ENCODE results near the gene TTLL5.

TTLL5 gene

DNA sequence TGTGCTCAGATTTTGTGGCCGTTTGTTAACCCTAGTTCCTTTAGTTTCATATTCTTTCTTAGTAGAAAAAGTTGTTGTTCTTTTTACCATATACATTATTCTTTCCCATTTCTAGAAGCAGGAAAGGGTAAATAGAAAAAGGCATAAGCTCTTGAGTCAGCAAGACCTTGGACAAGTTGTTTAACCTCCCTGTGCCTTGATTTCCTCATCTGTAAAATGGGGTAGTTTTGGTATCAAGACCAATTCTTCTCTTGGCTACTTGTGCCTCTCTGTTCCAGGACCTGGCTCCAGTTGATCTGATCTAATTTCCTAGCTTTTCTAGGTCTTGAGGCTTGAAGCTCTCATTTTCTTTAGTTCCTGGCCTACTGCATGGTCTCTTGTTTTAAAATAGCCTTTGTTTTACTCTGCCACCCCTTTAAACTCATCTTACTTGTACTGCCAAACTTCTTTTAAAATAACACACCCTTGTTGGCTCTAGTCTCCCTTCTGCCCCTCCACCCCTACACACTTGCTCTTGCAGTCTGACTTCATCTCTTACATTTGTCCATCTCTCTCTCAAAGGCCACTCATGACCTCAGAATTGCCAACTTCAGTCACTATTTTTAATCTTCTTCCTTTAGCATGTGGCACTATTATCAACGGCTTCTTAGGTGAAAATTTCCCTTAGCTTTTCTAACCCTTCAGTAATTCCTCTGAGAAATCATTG lies 143.7 kb downstream of the TTLL5 start:
- DNase-seq = no peak

DNA sequence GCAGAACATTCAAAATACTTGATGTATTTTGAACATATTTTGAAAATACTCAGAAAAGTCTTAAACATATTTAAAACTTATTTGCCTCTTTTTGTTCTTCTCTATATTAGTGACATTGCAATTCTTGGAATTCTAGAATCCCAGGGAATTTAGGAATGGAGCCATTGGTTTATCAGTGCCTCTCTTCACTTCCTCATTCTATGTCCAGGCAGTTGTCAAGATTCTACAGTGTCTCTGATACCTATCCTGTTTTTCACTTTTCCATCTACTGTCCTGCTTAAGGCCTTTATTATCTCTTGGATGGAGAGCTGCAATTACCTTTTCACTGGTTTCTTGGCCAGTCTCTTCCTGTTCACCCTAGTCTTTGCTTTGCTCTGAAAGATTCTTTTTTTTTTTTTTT lies 144.6 kb downstream of the TTLL5 start:
- DNase-seq = no peak

DNA sequence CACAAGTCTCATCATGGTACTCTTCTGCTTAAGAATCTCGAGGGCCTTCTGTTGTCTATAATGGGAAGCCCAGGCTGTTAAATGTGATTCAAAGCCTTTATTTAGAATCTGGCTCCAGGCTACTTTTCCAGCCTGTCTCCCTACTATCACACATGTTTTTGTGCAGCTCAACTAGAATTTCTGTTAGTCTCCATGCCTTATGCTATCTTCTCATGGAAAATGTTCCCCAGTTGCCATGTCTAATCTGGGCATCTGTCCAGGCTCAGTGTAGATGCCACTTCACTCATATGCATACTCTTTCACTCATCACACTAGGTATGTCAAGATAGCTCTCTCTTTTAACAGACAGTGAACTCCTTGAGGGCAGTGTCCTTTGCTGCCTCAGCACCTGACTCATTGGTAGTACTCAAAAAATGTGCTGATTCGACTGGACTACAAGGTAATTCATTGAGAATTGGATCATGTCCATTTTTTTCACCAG lies 145.3 kb downstream of the TTLL5 start:
- no peak for DNase-seq

DNA sequence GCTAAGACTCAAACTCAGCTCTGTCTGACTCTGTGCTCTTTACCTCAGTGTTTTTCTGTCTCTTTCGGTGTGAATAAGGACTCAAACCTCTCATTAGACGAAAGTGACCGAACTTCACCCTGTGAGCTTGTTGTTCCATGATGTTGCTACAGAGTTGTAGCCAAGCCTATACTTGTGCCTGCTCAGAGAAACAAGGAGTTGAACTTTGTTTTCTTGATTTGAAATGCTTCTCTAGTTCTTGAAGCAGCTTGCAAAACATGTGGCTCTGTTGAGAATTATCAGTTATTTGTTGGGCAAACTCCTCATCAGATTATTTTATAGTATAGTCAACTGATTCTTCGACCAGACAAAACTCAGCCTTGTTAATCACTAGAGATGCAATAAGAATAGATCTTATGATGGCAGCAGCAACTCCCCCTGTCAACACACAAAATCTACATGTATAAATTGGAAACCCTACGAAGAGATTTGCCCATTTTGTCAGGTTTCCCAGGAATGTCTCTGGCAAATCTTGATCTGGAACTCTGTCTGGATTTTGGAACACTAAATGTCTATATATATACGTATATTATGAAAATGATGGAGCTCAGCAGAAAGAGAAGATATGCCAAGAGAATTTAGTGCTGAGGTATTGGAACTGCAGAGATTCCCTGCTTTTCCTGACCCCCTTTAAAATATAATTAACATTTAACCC lies 146.8 kb downstream of the TTLL5 start:
- DNase-seq = no peak

DNA sequence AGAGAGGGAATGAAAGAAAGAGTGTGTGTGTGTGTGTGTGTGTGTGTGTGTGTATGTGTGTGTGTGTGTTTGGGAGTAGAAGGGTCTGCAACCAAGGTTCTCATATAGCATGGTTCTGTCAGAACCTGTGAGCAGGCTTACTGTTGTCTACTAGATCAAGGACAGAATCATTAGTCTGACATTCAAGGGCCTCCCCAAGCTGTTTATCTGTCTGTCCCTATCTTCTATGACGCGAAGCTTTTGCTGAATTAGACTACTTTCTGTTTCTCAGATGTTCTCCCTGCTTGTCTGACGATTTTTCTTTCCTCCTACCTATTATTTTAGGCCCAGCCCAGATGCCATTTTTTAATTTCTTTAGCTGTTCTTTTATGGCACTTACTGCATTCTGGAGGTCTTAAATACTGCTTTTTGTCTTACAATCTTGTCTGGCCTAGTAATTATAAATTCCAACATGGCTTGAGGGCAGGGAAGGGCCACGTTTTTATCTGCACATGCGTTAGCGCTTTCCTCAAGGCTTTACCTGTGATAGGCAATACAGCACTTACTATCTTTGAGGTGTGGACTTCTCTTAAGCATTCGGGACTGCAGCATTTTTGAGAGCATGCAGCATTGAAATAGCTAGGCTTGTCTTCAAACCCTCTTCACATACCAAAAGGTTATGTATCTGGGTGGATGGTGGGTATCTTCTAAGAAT lies 150.2 kb downstream of the TTLL5 start:
- DNase-seq = no peak

DNA sequence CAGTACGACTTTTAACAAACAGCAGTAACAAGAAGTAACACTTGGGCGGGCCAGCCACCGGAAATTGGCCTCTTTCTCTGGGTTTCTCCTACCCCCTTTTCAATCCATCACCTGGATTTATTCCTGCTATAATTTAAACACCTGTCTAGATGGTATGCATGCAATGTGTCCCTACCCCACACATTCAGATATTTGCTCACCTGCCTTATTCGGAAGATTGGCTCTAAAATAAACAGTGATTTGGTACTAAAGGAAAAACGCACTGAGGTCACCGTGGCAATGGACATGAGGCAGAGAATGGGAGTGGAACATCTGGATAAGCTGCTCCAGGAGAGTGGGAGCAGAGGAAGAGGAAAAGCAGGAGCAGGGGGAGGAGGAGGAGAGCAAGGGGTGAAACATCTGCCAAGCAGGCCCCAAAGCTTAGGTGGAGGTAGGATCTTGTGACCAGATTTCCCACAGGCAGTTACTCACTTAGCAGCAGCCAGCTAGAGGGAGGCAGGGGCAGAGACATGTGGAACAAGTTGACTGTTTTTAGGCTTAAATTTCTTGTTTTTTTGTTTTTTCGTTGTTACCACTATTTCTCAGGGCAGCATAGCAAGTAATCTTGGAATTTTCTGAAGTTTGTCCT lies 150.9 kb downstream of the TTLL5 start:
- no peak for DNase-seq

DNA sequence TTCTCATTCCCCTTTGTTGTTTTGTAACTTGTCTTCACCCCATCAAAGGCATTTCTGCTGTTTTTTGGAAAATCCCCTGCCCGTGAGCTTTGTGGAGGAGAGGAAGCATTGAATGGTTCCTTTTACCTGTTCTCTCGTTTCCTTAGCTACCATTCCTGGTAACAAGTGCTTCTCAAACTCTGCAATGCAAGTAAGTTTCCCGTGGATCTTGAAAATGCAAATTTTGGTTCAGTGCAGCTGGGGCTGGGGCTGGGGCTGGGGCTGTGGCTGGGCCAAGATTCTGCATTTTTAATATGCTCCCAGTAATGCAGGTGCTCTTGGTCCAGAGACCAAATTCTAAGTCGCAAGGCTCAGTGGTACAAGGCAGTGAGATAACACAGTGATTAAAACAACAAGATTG lies 151.6 kb downstream of the TTLL5 start:
- no peak for DNase-seq

DNA sequence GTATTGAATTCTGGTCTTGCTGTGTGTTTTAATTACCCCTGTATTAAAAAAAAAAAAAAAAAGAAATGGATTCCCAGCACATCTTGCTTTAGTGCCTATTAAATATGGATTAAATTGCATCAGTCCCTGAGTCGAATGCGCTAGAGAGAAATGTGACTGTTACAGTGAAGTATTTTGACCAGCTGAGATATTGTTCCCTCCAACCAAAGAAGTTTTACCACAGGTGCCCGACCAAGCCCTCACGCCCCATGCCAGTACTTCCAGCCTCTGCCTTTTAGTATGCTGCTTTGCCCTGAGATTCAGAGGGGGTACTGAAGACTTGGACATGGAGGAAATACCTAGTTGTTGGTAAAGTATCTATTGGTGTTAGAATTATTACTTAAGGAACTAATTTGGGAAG lies 159.7 kb downstream of the TTLL5 start:
- DNase-seq = no peak

DNA sequence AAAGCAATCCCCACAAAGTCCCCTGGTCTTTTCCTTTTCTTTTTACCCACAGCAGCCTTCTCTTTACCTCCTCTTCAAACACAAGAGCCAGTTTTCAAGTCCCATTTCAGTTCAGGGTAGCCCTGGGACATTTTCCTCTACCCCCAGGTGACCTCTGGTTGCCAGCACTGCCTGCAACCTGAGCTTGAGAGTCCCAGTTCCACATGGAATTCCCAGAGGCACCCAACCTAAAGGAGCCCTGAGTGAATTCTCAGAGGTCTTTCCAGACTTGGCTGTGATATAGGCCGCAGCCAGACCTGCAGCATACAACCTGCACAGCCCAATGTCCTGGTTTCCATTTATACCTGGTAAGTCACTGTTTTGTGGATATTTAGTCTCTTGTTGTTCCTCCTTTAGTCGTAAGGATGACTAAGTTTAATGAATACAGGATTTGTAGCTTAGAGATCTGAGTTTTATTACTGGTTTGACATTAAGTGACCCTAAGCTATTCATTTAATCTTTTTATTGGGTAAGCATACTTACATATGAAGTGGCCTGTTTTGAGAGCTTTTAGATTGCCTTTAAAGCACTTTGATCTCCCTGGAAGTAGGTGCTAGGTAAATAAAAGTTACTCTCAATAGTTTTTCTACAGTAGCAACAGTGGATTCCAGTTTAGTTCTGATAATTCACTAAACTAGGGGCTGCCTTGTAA lies 160.9 kb downstream of the TTLL5 start:
- no peak for DNase-seq

DNA sequence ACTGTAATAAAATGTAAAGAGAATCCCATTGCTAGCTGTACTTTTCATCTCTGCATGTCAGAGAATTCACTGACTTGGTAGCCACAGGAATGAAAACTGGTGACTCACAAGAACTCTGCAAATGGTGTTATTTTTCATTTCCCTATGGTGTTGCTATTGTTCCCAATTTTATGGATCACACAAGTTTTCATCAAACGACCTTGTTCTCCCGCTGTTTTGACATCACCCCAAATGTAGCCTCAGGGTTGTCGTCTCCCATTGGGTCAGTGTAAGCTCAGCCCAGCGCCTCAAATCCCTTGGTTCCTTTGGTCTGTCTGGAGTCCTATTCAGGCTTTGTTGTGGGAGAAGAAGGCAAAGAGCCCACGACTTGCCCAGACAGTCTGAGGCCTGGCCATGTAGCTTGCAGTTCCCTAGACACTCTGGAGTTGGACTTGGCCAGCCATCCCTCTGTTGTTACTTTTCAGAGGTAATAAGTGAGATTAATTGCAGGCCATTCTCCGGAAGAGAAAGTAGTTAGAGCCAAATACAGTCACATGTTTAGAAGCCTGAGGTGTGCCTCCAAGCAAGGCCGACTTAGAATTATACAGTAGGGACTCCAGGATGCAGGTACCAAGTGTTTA lies 161.6 kb downstream of the TTLL5 start:
- no peak for DNase-seq

DNA sequence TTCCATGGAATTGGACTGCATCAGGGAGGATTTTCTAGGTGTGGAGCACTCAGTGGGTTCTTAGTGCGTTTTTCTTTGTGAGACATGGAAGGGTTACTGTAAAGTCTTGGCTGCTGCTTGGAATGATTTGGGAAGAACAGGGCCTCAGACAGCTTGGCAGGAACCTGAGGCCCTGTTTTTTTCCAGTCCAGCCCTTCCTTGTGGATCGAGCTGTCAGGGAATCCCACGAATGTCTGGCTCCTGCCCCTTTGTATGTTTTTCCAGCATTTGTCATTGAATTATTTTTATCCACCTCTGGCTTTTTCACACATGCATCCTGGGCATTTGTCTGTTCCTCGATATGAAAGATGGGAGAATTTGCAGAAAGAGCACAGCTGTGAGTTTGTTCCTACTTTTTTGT lies 162.3 kb downstream of the TTLL5 start:
- DNase-seq = no peak

DNA sequence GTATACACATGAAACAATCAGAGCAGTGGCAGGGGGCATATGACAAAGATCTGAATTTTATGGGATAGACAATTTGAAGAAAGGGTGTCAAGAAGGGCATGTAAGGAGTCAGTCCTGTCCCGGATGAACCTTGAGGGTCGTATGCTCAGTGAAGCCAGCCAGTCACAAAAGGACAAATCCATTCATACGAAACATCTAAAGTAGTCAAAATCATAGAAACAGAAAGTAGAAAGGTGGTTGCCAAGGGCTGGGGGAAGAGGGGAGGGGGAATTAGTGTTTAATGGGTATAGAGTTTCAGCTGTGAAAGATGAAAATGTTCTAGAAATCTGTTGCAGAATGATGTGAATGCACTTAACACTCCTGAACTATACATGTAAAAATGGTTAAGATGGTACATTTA lies 163.3 kb downstream of the TTLL5 start:
- no peak for DNase-seq

DNA sequence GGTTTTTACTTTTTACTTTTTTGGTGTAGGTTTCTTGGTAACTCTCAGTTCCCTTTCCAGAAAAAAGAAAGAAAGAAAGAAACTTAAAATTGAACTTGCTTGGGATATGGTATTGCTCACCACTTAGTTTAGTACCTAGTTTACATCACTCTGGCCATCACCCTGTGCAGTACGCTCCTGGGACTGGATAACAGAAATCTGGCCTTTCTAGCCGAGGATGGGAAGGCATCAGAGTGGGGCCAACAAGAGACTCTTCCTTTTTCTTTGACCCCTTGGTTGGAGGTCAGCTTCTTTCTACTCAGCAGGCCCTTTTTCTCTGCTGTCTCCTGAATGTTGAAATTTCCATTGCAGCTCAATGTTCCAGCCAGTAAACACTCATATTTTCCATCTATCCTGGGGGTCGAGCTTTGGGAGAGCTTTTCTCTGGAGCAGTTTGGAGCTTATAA lies 164.1 kb downstream of the TTLL5 start:
- no peak for DNase-seq

DNA sequence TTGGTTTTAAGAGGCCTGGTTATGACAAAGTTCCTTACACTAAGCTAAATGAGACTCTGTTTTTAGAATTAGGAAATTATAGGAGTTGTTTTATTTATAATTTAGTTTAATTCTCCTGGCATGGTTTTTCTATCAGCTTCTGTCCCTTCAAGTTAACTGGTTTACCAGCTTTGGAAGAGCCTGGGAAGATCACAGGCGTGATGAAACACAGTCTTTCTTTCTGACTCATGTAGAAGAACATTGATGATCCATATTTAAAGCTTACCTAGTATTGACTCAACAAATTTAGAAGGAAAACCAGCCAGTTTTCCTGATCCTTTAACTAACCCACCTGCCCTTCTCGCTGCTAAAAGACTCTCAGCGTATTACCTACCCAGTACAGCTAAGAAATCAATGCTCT lies 165.6 kb downstream of the TTLL5 start:
- DNase-seq = no peak

DNA sequence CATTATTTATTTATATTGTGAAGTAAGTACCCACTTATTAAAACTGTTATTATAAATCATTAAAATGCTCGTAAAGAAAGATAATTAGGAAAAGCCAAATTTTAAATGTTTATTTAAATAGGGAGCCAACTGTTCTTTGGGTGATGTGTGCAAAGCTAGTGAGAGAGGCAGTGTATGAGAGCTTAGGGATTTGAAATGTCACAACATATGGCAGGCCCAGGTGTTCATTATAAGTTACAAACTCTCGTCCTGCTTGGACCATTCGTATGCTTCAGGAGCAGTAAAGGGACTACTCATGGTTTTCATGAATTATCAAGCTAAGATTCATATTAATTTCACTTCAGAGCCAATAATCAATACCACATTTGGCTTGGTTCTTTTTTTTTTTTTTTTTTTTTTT lies 166.3 kb downstream of the TTLL5 start:
- no peak for DNase-seq

DNA sequence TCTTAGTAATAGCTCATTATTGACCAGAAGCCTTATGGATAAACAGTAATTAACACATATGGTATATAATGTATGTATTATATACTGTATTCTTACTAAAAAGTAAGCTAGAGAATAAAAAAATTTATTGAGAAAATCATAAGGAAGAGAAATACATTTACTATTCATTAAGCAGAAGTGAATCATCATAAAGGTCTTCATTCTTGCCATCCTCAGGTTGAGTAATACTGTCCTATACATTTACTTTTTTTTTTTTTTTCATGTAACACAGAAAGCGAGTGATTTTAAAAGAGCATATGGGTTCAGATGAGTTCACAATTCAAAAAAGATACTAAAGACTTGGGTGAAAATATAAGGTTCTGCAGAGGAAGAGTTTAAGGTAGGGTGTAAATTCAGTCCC lies 168.3 kb downstream of the TTLL5 start:
- DNase-seq = no peak

DNA sequence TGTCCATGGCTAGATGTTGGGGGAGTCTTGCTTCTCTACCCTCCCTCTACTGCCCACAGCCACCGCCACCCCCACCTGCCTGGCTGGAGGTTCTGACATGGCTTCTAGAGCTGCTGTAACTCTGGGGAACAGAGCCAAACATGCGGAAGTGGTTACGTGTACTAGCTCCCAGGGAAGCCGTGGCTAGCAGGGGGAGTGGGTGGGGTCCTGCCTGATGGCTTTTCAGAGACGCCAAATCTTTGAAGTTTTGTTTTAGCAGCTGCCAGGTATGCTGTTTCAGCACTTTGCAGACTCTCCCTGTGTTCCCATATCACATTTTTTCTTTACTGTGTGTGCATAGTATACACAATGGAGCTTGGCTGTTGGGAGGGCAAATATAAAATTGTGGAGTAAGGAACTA lies 170.4 kb downstream of the TTLL5 start:
- no peak for DNase-seq

DNA sequence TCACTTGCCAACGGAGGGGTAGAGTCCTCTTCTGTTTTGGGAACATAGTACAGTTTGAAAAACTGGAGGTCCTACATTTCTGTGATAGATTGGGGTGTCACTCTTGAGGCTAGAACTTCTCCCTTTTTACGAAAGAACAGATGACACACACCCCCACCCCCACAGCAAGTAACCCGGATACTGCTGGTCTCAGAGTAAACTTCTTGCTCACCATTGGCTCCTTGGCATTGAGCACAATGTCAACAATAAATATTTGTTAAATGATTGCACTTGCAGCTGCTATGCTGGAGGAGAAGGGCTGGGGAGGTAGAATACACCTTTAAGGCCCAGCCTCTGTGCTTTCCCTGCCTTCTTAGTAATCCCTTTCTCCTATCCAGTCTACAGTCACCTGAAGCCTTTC lies 170.9 kb downstream of the TTLL5 start:
- DNase-seq = no peak

DNA sequence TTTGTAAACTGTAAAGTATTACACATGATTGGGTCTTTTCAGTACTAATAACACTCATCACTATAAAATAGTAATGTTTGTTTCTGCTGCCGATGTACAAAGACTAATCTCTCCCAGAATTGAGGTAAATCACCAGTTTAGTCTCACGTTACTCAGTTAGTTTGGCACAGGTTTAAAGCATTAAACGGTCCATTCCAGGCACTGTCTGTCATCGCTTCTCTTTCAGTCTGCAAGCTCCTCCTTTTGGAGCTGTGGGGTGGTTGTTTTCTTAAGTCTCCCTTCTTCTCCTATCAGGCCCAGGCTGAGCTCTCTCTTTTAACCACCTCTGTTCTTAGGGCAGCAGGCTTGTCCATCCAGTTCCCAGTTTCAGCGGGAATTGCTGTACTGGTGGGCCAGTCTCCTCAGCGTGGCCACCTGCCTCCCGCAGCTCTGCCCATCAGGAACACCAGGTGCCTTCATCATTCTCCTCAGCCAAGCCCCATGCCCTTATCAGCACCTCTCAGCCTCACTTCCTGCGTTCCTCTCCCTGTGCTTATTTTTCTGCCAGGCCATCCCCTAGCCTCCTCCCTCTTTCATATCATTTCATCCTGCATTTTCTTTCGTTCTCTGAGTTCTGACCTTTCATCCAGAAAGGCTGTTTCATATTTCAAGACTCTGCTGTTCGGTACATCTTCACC lies 171.7 kb downstream of the TTLL5 start:
- no peak for DNase-seq

DNA sequence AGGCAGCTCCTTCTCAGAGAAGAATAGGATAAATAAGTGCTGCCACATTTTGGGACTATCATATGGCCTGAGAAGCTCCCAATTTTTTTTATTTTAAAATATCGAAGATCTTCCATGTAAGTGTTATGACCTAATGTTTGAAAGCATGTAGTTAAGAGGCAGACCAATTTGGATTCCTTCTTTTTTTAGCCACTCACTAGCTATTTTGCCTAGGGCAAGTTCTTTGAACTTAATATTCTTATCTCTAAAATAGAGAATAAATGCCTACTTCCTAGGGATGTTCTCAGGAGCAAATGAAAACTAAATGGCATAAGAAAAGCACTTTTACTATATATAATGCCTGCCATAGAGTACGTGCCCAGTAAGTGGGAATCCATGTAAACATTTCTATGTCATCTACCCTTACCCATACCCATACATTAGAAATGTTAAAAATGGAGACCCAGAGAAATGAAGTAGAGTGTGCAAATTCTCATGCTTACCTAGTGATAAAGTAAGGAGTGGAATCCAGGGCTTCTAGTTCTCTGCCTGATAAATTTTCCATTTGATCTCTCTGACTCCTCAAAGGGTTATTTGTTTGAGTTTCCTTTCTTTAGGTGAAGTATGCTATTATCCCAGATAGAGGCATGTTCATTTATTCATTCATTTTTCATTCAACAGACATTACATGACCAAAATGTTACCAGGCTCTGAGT lies 172.4 kb downstream of the TTLL5 start:
- DNase-seq = no peak

DNA sequence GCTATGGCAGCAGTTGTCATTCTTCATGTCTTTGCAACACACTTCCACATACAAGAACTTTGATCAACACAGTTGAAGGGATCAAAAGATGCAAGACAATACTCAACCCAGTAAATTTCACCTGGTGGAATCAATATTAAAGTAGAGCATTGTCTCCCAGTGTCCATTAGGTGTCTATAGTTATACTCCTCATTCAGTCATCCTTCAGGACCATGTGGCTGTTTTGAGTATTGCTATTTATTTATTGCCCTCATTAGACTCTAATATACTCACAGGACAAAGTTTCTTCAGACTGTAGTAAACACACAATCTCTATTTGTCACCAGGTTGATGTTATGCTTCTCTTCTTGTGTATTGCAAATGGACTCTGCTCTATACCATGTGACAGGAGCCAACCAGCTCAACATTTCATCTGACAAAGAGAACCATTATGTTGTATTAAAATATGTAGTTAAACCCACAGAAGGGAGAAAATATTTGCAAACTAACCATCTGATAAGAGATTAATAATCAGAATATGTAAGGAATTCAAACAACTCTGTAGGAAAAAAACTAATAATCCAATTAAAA lies 174.2 kb downstream of the TTLL5 start:
- DNase-seq = no peak

All from activated naive CD4-positive, alpha-beta T cell treated with anti-CD3 and anti-CD28 coated beads, Interleukin-2, amount 50 U/mL, for 16 hours (primary cell).